ENCODE results near the gene SYNJ1. TPM values are rescaled to one million over a fixed set of nuclear protein-coding genes. Genes with fewer than 3 reads are reported as not detected.

Gene SYNJ1
- total and polyA plus RNA-seq, 2 of the 13 experiments (the other 11 are each of a cell fraction or from before 2014, with no cell fraction given), result 2.0 to 2.7 TPM

GRCh38 chr21:32641710-32642698 lies 85.8 kb downstream of the SYNJ1 start:
- Histone ChIP-seq H3K4me2 (ENCODE audit: low read depth, low read length) (no peak overlapping the region), H3K27me3 (ENCODE audit: control insufficient read depth in 1 of 2, insufficient read depth in 2 of 2, low read length in 2 of 2) (no peaks in the 10 kb centered on the region), H3K27ac (ENCODE audit: extremely low read length, insufficient read depth, low read length) (no peak overlapping the region), H3K4me1 (ENCODE audit: insufficient read depth, low read length) (peaks cover 11% of the 10 kb centered on the region), H3K9ac (ENCODE audit: insufficient read depth, low read depth, low read length) (no peak overlapping the region), H3K79me2 (ENCODE audit: insufficient read depth, low read length) (no peaks in the 10 kb centered on the region), H2AFZ (ENCODE audit: low read length) (no peak overlapping the region), H3K9me3 (ENCODE audit: low read length) (no peaks in the 10 kb centered on the region), H4K20me1 (ENCODE audit: insufficient read depth, low read length) (no peaks in the 10 kb centered on the region), H3K4me3 (replicated peaks in 1 of 3; ENCODE audit: insufficient read depth in 1 of 3, low read depth in 2 of 3, low read length in 3 of 3) (no peak overlapping the region), H3K36me3 (replicated peaks in 1 of 2; ENCODE audit: control insufficient read depth in 1 of 2, insufficient read depth in 2 of 2, low read length in 2 of 2) (peaks cover 4 to 11% of the 10 kb centered on the region in 2 experiments; a peak in 1 of 5 replicates)
- no peak; the same call in 2 of the 3 replicates for ATAC-seq
- ChIA-PET CTCF (ENCODE audit: low intra/inter-chr PET ratio, low total read pairs) (no interaction called here), POLR2A (no interaction called here)
- no TSS peak for BruUV-seq (replicated peaks)
- intact Hi-C loops (cut with micrococcal nuclease; ENCODE audit: unreplicated experiment) (no loop called here), in situ Hi-C loops (cut with HindIII; ENCODE audit: extremely low pct_ligation_motif_present, low pct_unique_long_range_greater_than_20kb) (no loop called here)
- WGBS (ENCODE audit: low lambda C conversion rate), result 70% methylated on average over 9 of the region's 10 CpGs
- TF ChIP-seq, protein P1, sequence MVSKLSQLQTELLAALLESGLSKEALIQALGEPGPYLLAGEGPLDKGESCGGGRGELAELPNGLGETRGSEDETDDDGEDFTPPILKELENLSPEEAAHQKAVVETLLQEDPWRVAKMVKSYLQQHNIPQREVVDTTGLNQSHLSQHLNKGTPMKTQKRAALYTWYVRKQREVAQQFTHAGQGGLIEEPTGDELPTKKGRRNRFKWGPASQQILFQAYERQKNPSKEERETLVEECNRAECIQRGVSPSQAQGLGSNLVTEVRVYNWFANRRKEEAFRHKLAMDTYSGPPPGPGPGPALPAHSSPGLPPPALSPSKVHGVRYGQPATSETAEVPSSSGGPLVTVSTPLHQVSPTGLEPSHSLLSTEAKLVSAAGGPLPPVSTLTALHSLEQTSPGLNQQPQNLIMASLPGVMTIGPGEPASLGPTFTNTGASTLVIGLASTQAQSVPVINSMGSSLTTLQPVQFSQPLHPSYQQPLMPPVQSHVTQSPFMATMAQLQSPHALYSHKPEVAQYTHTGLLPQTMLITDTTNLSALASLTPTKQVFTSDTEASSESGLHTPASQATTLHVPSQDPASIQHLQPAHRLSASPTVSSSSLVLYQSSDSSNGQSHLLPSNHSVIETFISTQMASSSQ (IDR thresholded peaks at IDR 0.05; ENCODE audit: low read depth), result 0 out of 2 replicates have a peak, but pooled peaks have one; percentile 38
- TF ChIP-seq, protein P1 (CRISPR knock-in tag; IDR thresholded peaks at IDR 0.05; ENCODE audit: borderline replicate concordance), result no peak
- TF ChIP-seq ZNF552 (CRISPR knock-in tag; IDR thresholded peaks at IDR 0.05; ENCODE audit: borderline replicate concordance), result no peak
- peak; percentile 52 for TF ChIP-seq CEBPG (CRISPR knock-in tag; IDR thresholded peaks at IDR 0.05)
- TF ChIP-seq CEBPB (IDR thresholded peaks at IDR 0.05; ENCODE audit: borderline replicate concordance, low read depth, low read length), result peak; percentile 80
- no peak for TF ChIP-seq ZFYVE20 (CRISPR knock-in tag; IDR thresholded peaks at IDR 0.05; ENCODE audit: borderline replicate concordance, low read depth)
- peak; percentile 47; the same call in 1 of the 2 replicates for TF ChIP-seq ZNF362 (CRISPR knock-in tag; IDR thresholded peaks at IDR 0.05; ENCODE audit: borderline replicate concordance)
- TF ChIP-seq, protein P2, sequence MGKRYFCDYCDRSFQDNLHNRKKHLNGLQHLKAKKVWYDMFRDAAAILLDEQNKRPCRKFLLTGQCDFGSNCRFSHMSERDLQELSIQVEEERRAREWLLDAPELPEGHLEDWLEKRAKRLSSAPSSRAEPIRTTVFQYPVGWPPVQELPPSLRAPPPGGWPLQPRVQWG (CRISPR knock-in tag; IDR thresholded peaks at IDR 0.05; ENCODE audit: borderline replicate concordance, low read depth), result no peak
- FAIRE-seq, result no peak
- no peak for DNase-seq (ENCODE audit: low spot score)
